ENCODE measurements around the gene ASTN1.

ASTN1 gene

GRCh38 chr1:177162243-177162642, 2.3 kb downstream of the ASTN1 start:
- no peaks in the 10 kb centered on the region for H3K27me3 ChIP-seq (ENCODE audit: insufficient read depth, low read length, poor library complexity, severe bottlenecking)
- no peaks in the 10 kb centered on the region for H4K20me1 ChIP-seq (ENCODE audit: insufficient read depth, low read length, poor library complexity, severe bottlenecking)
- no peak overlapping the region for H3K4me2 ChIP-seq (ENCODE audit: low read depth, low read length, poor library complexity, severe bottlenecking)
- no peak overlapping the region for H3K9ac ChIP-seq (ENCODE audit: low read depth, low read length, poor library complexity, severe bottlenecking)
- H3K9me3 ChIP-seq (ENCODE audit: insufficient read depth, low read depth, low read length): no peaks in the 10 kb centered on the region
- no peaks in the 10 kb centered on the region for H3K4me1 ChIP-seq (ENCODE audit: insufficient read depth, low read length, poor library complexity, severe bottlenecking)
- no peaks in the 10 kb centered on the region for H3K36me3 ChIP-seq (ENCODE audit: insufficient read depth, low read length)
- no peaks in the 10 kb centered on the region for H3F3A ChIP-seq (ENCODE audit: low read depth)
- H2AFZ ChIP-seq (ENCODE audit: low read length): no peak overlapping the region
- no peaks in the 10 kb centered on the region for H3K9me2 ChIP-seq (replicated peaks; ENCODE audit: low read depth, low read length)
- H3K79me2 ChIP-seq (ENCODE audit: insufficient read depth, low read length): no peaks in the 10 kb centered on the region
- TF ChIP-seq EZH2phosphoT487 (IDR thresholded peaks at IDR 0.05; ENCODE audit: borderline replicate concordance): no peak
- TF ChIP-seq, protein P1, sequence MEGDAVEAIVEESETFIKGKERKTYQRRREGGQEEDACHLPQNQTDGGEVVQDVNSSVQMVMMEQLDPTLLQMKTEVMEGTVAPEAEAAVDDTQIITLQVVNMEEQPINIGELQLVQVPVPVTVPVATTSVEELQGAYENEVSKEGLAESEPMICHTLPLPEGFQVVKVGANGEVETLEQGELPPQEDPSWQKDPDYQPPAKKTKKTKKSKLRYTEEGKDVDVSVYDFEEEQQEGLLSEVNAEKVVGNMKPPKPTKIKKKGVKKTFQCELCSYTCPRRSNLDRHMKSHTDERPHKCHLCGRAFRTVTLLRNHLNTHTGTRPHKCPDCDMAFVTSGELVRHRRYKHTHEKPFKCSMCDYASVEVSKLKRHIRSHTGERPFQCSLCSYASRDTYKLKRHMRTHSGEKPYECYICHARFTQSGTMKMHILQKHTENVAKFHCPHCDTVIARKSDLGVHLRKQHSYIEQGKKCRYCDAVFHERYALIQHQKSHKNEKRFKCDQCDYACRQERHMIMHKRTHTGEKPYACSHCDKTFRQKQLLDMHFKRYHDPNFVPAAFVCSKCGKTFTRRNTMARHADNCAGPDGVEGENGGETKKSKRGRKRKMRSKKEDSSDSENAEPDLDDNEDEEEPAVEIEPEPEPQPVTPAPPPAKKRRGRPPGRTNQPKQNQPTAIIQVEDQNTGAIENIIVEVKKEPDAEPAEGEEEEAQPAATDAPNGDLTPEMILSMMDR (conservative IDR thresholded peaks at IDR 0.05; ENCODE audit: low read length): no peak
- no peak overlapping the region for H3K4me3 ChIP-seq (ENCODE audit: low read length, poor library complexity, severe bottlenecking)

DNA sequence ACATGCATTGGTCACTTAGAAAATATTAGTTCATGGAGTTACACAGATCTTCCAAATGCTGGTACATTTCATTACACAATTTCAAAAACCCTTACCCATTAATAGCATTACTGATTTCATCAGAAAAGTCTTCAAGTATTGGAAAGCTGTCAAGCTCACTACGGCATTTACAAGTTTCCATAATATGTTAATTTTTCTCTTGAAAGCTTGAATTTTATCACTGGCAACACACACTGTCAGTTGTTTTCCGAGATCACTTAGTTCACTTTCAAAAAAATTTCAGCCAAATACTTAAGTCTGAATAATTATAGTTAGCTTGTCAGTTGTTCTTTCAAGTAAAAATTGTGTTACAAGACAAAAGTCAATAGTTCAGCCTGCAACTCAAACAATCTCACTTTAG, 18.0 kb downstream of the ASTN1 start:
- Histone ChIP-seq H3K36me3 (ENCODE audit: insufficient read depth, low read length) (no peaks in the 10 kb centered on the region), H3K27me3 (ENCODE audit: insufficient read depth, low read length, poor library complexity, severe bottlenecking) (no peaks in the 10 kb centered on the region), H3K9me3 (ENCODE audit: insufficient read depth, low read depth, low read length) (no peaks in the 10 kb centered on the region), H4K20me1 (ENCODE audit: insufficient read depth, low read length, poor library complexity, severe bottlenecking) (no peaks in the 10 kb centered on the region), H2AFZ (ENCODE audit: low read length) (no peak overlapping the region), H3K79me2 (ENCODE audit: insufficient read depth, low read length) (no peaks in the 10 kb centered on the region), H3K9me2 (replicated peaks; ENCODE audit: low read depth, low read length) (no peaks in the 10 kb centered on the region), H3K9ac (ENCODE audit: low read depth, low read length, poor library complexity, severe bottlenecking) (no peak overlapping the region), H3K4me3 (ENCODE audit: low read length, poor library complexity, severe bottlenecking) (no peak overlapping the region), H3F3A (ENCODE audit: low read depth) (no peaks in the 10 kb centered on the region), H3K4me1 (ENCODE audit: insufficient read depth, low read length, poor library complexity, severe bottlenecking) (peaks cover 11% of the 10 kb centered on the region), H3K4me2 (ENCODE audit: low read depth, low read length, poor library complexity, severe bottlenecking) (no peak overlapping the region)
- TF ChIP-seq, protein P1 (conservative IDR thresholded peaks at IDR 0.05; ENCODE audit: low read length): no peak
- no peak for TF ChIP-seq EZH2phosphoT487 (IDR thresholded peaks at IDR 0.05; ENCODE audit: borderline replicate concordance)

- no peaks in the 10 kb centered on the region for H3K36me3 ChIP-seq (ENCODE audit: insufficient read depth, low read length)
- H3K9ac ChIP-seq (ENCODE audit: low read depth, low read length, poor library complexity, severe bottlenecking): no peak overlapping the region
- no peaks in the 10 kb centered on the region for H3K27me3 ChIP-seq (ENCODE audit: insufficient read depth, low read length, poor library complexity, severe bottlenecking)
- H3K4me1 ChIP-seq (ENCODE audit: insufficient read depth, low read length, poor library complexity, severe bottlenecking): peaks cover 8% of the 10 kb centered on the region
- H3K79me2 ChIP-seq (ENCODE audit: insufficient read depth, low read length): no peaks in the 10 kb centered on the region
- no peak overlapping the region for H3K4me2 ChIP-seq (ENCODE audit: low read depth, low read length, poor library complexity, severe bottlenecking)
- H3K9me2 ChIP-seq (replicated peaks; ENCODE audit: low read depth, low read length): no peaks in the 10 kb centered on the region
- TF ChIP-seq, protein P1 (conservative IDR thresholded peaks at IDR 0.05; ENCODE audit: low read length): no peak
- no peak for TF ChIP-seq EZH2phosphoT487 (IDR thresholded peaks at IDR 0.05; ENCODE audit: borderline replicate concordance)
- H3K9me3 ChIP-seq (ENCODE audit: insufficient read depth, low read depth, low read length): no peaks in the 10 kb centered on the region
- H3K4me3 ChIP-seq (ENCODE audit: low read length, poor library complexity, severe bottlenecking): no peak overlapping the region
- H3F3A ChIP-seq (ENCODE audit: low read depth): no peaks in the 10 kb centered on the region
- no peak overlapping the region for H2AFZ ChIP-seq (ENCODE audit: low read length)
- no peaks in the 10 kb centered on the region for H4K20me1 ChIP-seq (ENCODE audit: insufficient read depth, low read length, poor library complexity, severe bottlenecking)
These were observed 19.1 kb downstream of the ASTN1 start for GRCh38 chr1:177145106-177146070.

All from Loucy (cell line).